D721Med (cell line): ENCODE results near the gene HOXA10.

Experiments used
- DNase-seq: peaks from one replicate; pipeline ENCODE4 v3.0.0; 2011; ENCODE audit warnings: low spot score; ENCODE audit not compliant: insufficient read length
- FAIRE-seq: peaks from 2 replicates; lab custom pipeline; 2011; peaks lifted over from hg19 to GRCh38; lab: Jason Lieb, UNC
- TF ChIP-seq, protein P1 (sequence below): IDR thresholded peaks from 2 replicates; pipeline ENCODE4 v1.5.1; 2012; ENCODE audit warnings: mild to moderate bottlenecking, control low read depth; ENCODE audit not compliant: insufficient read depth; ENCODE audit errors: missing control alignments

The HOXA10 gene

GRCh38 chr7:27134392-27134791 is 39.7 kb downstream of the HOXA10 start:
- TF ChIP-seq, protein P1, sequence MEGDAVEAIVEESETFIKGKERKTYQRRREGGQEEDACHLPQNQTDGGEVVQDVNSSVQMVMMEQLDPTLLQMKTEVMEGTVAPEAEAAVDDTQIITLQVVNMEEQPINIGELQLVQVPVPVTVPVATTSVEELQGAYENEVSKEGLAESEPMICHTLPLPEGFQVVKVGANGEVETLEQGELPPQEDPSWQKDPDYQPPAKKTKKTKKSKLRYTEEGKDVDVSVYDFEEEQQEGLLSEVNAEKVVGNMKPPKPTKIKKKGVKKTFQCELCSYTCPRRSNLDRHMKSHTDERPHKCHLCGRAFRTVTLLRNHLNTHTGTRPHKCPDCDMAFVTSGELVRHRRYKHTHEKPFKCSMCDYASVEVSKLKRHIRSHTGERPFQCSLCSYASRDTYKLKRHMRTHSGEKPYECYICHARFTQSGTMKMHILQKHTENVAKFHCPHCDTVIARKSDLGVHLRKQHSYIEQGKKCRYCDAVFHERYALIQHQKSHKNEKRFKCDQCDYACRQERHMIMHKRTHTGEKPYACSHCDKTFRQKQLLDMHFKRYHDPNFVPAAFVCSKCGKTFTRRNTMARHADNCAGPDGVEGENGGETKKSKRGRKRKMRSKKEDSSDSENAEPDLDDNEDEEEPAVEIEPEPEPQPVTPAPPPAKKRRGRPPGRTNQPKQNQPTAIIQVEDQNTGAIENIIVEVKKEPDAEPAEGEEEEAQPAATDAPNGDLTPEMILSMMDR = no peak
- DNase-seq (no peak), FAIRE-seq (no peak)

- FAIRE-seq (no peak), DNase-seq (no peak)
- TF ChIP-seq, protein P1 = no peak
Measured at GRCh38 chr7:27133409-27134231, 40.5 kb downstream of the HOXA10 start.

- FAIRE-seq = no peak
- TF ChIP-seq, protein P1 = no peak
- no peak for DNase-seq
Measured at GRCh38 chr7:27132978-27133377, 41.1 kb downstream of the HOXA10 start.

DNA sequence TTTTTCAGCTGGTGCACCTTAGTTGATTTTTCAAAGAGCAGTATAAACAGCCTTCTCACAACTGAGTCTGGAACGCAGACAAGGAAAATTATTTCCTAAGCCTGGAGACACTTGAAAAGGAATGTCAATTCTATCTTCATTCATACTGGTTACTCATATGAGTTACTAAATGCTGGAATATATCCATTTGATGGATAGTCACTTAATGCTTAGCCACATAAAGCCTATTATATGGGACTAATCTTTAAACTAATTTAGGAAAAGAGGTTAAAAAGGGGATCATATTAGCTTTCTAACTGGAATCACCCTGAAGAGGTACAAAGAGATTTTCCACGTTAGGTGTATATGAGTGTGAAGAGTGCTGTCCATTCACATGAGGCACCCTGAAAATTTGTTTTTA is 41.9 kb downstream of the HOXA10 start:
- DNase-seq (no peak), FAIRE-seq (no peak)
- TF ChIP-seq, protein P1 = no peak

DNA sequence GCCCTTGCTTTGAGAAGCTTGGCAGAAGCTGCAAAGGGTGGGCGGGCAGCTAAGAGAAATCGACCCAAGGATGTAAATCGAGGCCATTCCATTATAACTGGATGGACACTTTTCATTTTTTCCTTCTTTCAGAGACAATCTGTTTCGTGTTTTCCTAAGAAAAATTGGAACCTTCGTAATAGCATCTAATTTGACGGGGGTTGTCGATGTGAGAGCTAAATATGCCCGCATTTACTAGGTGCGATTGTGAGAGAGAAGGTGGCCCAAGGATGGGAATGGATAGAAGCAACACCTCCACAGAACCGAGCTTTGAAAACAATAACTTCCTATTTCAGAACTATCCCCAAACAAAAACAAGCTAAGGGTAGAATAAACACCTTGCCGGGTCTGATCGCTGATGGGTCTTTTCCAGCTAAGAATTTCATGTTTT is 42.7 kb downstream of the HOXA10 start:
- DNase-seq = no peak
- FAIRE-seq = no peak
- TF ChIP-seq, protein P1 = no peak

- TF ChIP-seq, protein P1 = no peak
- no peak for DNase-seq
- FAIRE-seq = no peak
Measured at GRCh38 chr7:27130540-27131389, 43.4 kb downstream of the HOXA10 start, which contains the start of gene HOXA4. Gene HOXA4, minus strand, starts transcription at chr7:27130757. Its CDS starts 24 bp downstream, at chr7:27130733.
